Activated T-cell treated with anti-CD3 and anti-CD28 coated beads for 1 hour (primary cell): ENCODE results near the gene MTIF2.
"Not testable (repeated sequence)": the region's sequence is repeated elsewhere in the genome, so short reads cannot be mapped to it uniquely, and the experiment has no call there.

Source experiments
- DNase-seq: peaks from one replicate; pipeline ENCODE4 v3.0.0-alpha.2; 2020; ENCODE audit warnings: low read depth

MTIF2 gene

GRCh38 chr2:55196526-55196925 lies 72.5 kb downstream of the MTIF2 start:
- no peak for DNase-seq

- not testable (repeated sequence) for DNase-seq
Measured at GRCh38 chr2:55191888-55192287, 77.1 kb downstream of the MTIF2 start.

- DNase-seq, result not testable (repeated sequence)
Measured at GRCh38 chr2:55186837-55187236, 82.2 kb downstream of the MTIF2 start.
